Ascending aorta (tissue), 2 donors: ENCODE measurements around the gene FBXW10. TPM values are rescaled to one million over a fixed set of nuclear protein-coding genes. Genes with fewer than 3 reads are reported as not detected.
"Not testable (repeated sequence)": the region's sequence is repeated elsewhere in the genome, so short reads cannot be mapped to it uniquely, and the experiment has no call there.

Experiments
- DNase-seq, 2 donors: peaks; one replicate each; pipeline ENCODE4 v3.0.0-alpha.2; 2019; ENCODE audit warnings: low spot score in 2 of 2
- H3K27ac ChIP-seq, 2 donors: fragments of 200-600 bp; sonication (generic); one replicate each; pipeline ENCODE4 v1.5.1; 2016 to 2017; ENCODE audit warnings: mild to moderate bottlenecking in 1 of 2
- H3K27me3 ChIP-seq: fragments of 200-600 bp; sonication (generic); one replicate; pipeline ENCODE4 v1.5.1; 2017
- H3K36me3 ChIP-seq, 2 donors: fragments of 200-600 bp; sonication (generic); one replicate each; pipeline ENCODE4 v1.5.1; 2016
- H3K4me1 ChIP-seq, 2 donors: fragments of 200-600 bp; sonication (generic); one replicate each; pipeline ENCODE4 v1.5.1; 2016 to 2017; ENCODE audit warnings: mild to moderate bottlenecking in 1 of 2
- H3K4me3 ChIP-seq, 2 donors: fragments of 200-600 bp; sonication (generic); one replicate each; pipeline ENCODE4 v1.5.1; 2016 to 2017; ENCODE audit warnings: mild to moderate bottlenecking in 1 of 2
- H3K9me3 ChIP-seq, 2 donors: fragments of 200-600 bp; sonication (generic); one replicate each; pipeline ENCODE4 v1.5.1; 2016
- CTCF ChIP-seq, 3 experiments: fragments of 200-600 bp in 2 of 3; fragments of 450-650 bp in 1 of 3; sonication (generic) in 2 of 3; IDR thresholded peaks; one replicate each; pipeline ENCODE4 v1.5.1; 2016 to 2019; ENCODE audit warnings: antibody characterized with exemption in 3 of 3, mild to moderate bottlenecking in 1 of 3, moderate library complexity in 1 of 3
- intact Hi-C: fragments of 100-400 bp; cut with DNase I; formaldehyde crosslinking; loops from one replicate; pipeline ENCODE4 v1.15.1; 2023
- total RNA-seq: library from RNA; depleted of rRNA; stranded (reverse); fragments of >200 nt; gene quantifications from one replicate; pipeline ENCODE4 v1.1.0, GENCODE V29; 2016

Gene FBXW10
- total RNA-seq, 1 donor from 2014 or later = not detected

- peak in 1 of 2 donors; percentile 64 for DNase-seq
- not testable (repeated sequence) for H3K9me3 ChIP-seq
These were observed 72.9 kb downstream of the FBXW10 start for GRCh38 chr17:18816489-18817371.

DNA sequence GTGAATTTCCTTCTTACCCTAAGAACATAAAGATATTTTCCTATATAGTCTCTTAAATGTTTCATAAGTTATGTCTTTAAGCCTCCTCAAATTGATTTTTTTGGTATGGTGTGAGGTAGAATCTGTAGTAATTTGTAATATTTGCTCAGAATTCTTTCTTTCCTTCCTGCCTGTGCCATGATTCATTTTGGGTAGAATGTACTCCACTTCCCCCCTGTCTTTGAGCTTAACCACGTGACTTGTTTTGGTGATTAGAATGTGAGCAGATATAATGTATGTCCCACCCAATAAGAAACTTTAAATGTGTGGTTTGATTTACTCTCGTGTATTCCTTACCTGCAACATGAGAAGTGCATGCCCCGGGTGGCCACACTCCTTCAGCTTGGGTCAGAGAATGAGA lies 77.6 kb downstream of the FBXW10 start:
- H3K27ac ChIP-seq, H3K4me1 ChIP-seq, intact Hi-C loops, H3K4me3 ChIP-seq, H3K36me3 ChIP-seq, DNase-seq, H3K9me3 ChIP-seq, H3K27me3 ChIP-seq: not testable (repeated sequence)

More at GRCh38 chr17:18816489-18817371, 72.9 kb downstream of the FBXW10 start:
- H3K4me1 ChIP-seq, H3K27me3 ChIP-seq, H3K27ac ChIP-seq, H3K4me3 ChIP-seq, intact Hi-C loops, H3K36me3 ChIP-seq: not testable (repeated sequence)
- TF ChIP-seq CTCF (IDR thresholded peaks at IDR 0.05) = peak in 2 of 3 experiments; percentile 64 to 72

GRCh38 chr17:18827613-18828012 lies 83.8 kb downstream of the FBXW10 start:
- H3K27ac ChIP-seq, H3K4me3 ChIP-seq, H3K36me3 ChIP-seq, DNase-seq, H3K9me3 ChIP-seq, H3K27me3 ChIP-seq, intact Hi-C loops, H3K4me1 ChIP-seq: not testable (repeated sequence)

Other genes with a start within 250 kb of the FBXW10 start
- gene TBC1D28, start 99.7 kb upstream of the FBXW10 start, total RNA-seq = not detected
- 2.0 TPM for gene FOXO3B, start 61.7 kb upstream of the FBXW10 start, total RNA-seq
- gene TVP23B, start 37.1 kb downstream of the FBXW10 start, total RNA-seq = 17.1 TPM
- gene PRPSAP2, start 114.1 kb downstream of the FBXW10 start, total RNA-seq = 3.4 TPM
- not detected for gene SLC5A10, start 208.1 kb downstream of the FBXW10 start, total RNA-seq